SH-SY5Y (cell line): Measurements from ENCODE around the gene NOX3.

ENCODE experiments used
- GATA2 ChIP-seq: IDR thresholded peaks from 2 replicates; pipeline ENCODE4 v1.6.1; 2011; ENCODE audit warnings: mild to moderate bottlenecking, low read depth, low read length
- GATA3 ChIP-seq: IDR thresholded peaks from 2 replicates; pipeline ENCODE4 v1.6.1; 2011; ENCODE audit warnings: low read depth, mild to moderate bottlenecking, low read length, moderate library complexity

DNA sequence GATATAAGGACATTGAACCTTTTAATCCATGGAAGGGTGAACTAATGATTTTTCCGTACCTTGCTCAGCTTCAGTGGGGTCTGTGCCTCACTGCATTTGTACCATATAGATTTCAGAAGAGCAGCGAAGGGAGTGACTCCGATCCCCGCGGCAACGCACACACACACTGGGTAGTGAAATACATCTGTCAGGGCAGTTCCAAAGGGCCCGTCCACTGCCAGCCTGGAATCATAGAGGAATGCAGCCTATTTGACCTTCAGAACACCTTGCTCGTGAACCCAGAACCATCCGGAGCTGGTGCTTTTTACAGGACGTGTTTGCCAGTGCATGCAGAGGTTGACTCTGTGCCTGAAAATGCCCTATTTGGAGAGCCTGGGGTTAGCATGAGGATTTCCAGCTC is 33.0 kb downstream of the NOX3 start:
- TF ChIP-seq GATA2 (no peak), GATA3 (no peak)
